HepG2 (cell line): Measurements from ENCODE around the gene DGUOK. TPM values are rescaled to one million over a fixed set of nuclear protein-coding genes. Genes with fewer than 3 reads are reported as not detected.
A peak's percentile ranks its signal among the peaks of the same experiment; 100 is the strongest.

Experiments used
- ADNP ChIP-seq: sonication (generic); formaldehyde crosslinking; IDR thresholded peaks from 2 replicates; pipeline ENCODE4 v1.4.0; 2020; ENCODE audit warnings: missing genetic modification reagents
- CCDC6 ChIP-seq: sonication (generic); formaldehyde crosslinking; IDR thresholded peaks from 2 replicates; pipeline ENCODE4 v1.8.1; 2022; ENCODE audit warnings: mild to moderate bottlenecking, missing genetic modification reagents, moderate library complexity
- EZH2 ChIP-seq: conservative IDR thresholded peaks from 2 replicates; pipeline ENCODE4 v1.6.1; 2012; ENCODE audit warnings: mild to moderate bottlenecking, low read depth, low read length, moderate library complexity
- GLI4 ChIP-seq: sonication (generic); formaldehyde crosslinking; IDR thresholded peaks from 2 replicates; pipeline ENCODE4 v1.5.1; 2020; ENCODE audit warnings: missing genetic modification reagents, mild to moderate bottlenecking, moderate library complexity, borderline replicate concordance
- HOXA7 ChIP-seq: sonication (generic); formaldehyde crosslinking; IDR thresholded peaks from 2 replicates; pipeline ENCODE4 v1.8.1; 2022; ENCODE audit warnings: mild to moderate bottlenecking, missing genetic modification reagents, moderate library complexity
- HOXA9 ChIP-seq: sonication (generic); formaldehyde crosslinking; IDR thresholded peaks from 2 replicates; pipeline ENCODE4 v1.8.1; 2022; ENCODE audit warnings: missing genetic modification reagents, mild to moderate bottlenecking, moderate library complexity, borderline replicate concordance
- KDM3A ChIP-seq: IDR thresholded peaks from 2 replicates; pipeline ENCODE4 v1.6.1; 2018; ENCODE audit warnings: low read depth, missing compliant biosample characterization
- KDM5A ChIP-seq: fragments of 200-600 bp; sonication (generic); IDR thresholded peaks from 2 replicates; pipeline ENCODE4 v1.7.0; 2018; ENCODE audit warnings: antibody characterized with exemption, mild to moderate bottlenecking, low read length, borderline replicate concordance
- MBNL3 ChIP-seq: fragments of 250-450 bp; sonication (Bioruptor Pico); conservative IDR thresholded peaks from 2 replicates; pipeline ENCODE4 v1.8.0; 2022; ENCODE audit warnings: mild to moderate bottlenecking, inconsistent platforms
- MNT ChIP-seq: fragments of 450-650 bp; IDR thresholded peaks from 2 replicates; pipeline ENCODE4 v1.6.1; 2016
- NFYC ChIP-seq: IDR thresholded peaks from 2 replicates; pipeline ENCODE4 v1.6.1; 2016; ENCODE audit warnings: missing genetic modification reagents, missing compliant biosample characterization
- PITX1 ChIP-seq: sonication (generic); formaldehyde crosslinking; IDR thresholded peaks from 2 replicates; pipeline ENCODE4 v1.5.1; 2020; ENCODE audit warnings: mild to moderate bottlenecking, missing genetic modification reagents
- RCOR2 ChIP-seq: IDR thresholded peaks from 2 replicates; pipeline ENCODE4 v1.6.1; 2016; ENCODE audit warnings: missing biosample characterization, missing genetic modification reagents
- RFXAP ChIP-seq: sonication (generic); formaldehyde crosslinking; IDR thresholded peaks from 2 replicates; pipeline ENCODE4 v1.4.0; 2020; ENCODE audit warnings: missing genetic modification reagents, borderline replicate concordance
- RNF219 ChIP-seq: sonication (generic); formaldehyde crosslinking; IDR thresholded peaks from 2 replicates; pipeline ENCODE4 v1.5.0; 2020; ENCODE audit warnings: mild to moderate bottlenecking, missing genetic modification reagents
- SMAD1 ChIP-seq: sonication (generic); formaldehyde crosslinking; IDR thresholded peaks from 2 replicates; pipeline ENCODE4 v1.4.0; 2020; ENCODE audit warnings: missing genetic modification reagents, low read depth, mild to moderate bottlenecking, borderline replicate concordance
- TCF7L2 ChIP-seq: IDR thresholded peaks from 2 replicates; pipeline ENCODE4 v1.6.1; 2011; ENCODE audit warnings: mild to moderate bottlenecking, low read depth, low read length, moderate library complexity
- ZFX ChIP-seq: sonication (generic); formaldehyde crosslinking; IDR thresholded peaks from 2 replicates; pipeline ENCODE4 v1.4.0; 2020; ENCODE audit warnings: mild to moderate bottlenecking, low read depth, missing genetic modification reagents, moderate library complexity
- ZMYM4 ChIP-seq: sonication (generic); formaldehyde crosslinking; IDR thresholded peaks from 2 replicates; pipeline ENCODE4 v1.8.1; 2023; ENCODE audit warnings: mild to moderate bottlenecking, missing genetic modification reagents
- ZNF180 ChIP-seq: sonication (generic); formaldehyde crosslinking; IDR thresholded peaks from 2 replicates; pipeline ENCODE4 v1.4.0; 2020; ENCODE audit warnings: low read depth, missing genetic modification reagents, borderline replicate concordance
- ZNF34 ChIP-seq: sonication (generic); formaldehyde crosslinking; IDR thresholded peaks from 2 replicates; pipeline ENCODE4 v1.4.0; 2020; ENCODE audit warnings: mild to moderate bottlenecking, missing genetic modification reagents, borderline replicate concordance
- ZNF468 ChIP-seq: sonication (generic); formaldehyde crosslinking; IDR thresholded peaks from 2 replicates; pipeline ENCODE4 v1.8.0; 2022; ENCODE audit warnings: mild to moderate bottlenecking, moderate library complexity, missing genetic modification reagents
- ZNF781 ChIP-seq: sonication (generic); formaldehyde crosslinking; IDR thresholded peaks from 2 replicates; pipeline ENCODE4 v1.5.1; 2020; ENCODE audit warnings: borderline replicate concordance, mild to moderate bottlenecking, missing genetic modification reagents; ENCODE audit errors: not compliant biosample characterization
- polyA plus RNA-seq, 8 experiments: library from polyadenylated mRNA; depleted of rRNA in 3 of 8; stranded (reverse) in 7 of 8; unstranded in 1 of 8; fragments of >200 nt; fragmentation: Illumina TruSeq in 4 of 8; extraction: Trizol in 4 of 8; gene quantifications; 2 replicates each; pipeline versions ENCODE4 v1.2.1 to v1.2.3, GENCODE V29; 2011 to 2016; ENCODE audit warnings: low read depth in 4 of 8, missing spikeins in 1 of 8, mixed read lengths in 1 of 8; ENCODE audit not compliant: insufficient read depth in 1 of 8
- total RNA-seq, 5 experiments: library from RNA; depleted of rRNA; stranded (reverse); fragments of >200 nt; fragmentation: Illumina TruSeq; extraction: Trizol; gene quantifications; 2 replicates each; pipeline ENCODE4 v1.2.3, GENCODE V29; 2016; ENCODE audit warnings: low read depth in 1 of 5

Gene DGUOK
- total and polyA plus RNA-seq, 2 of the 13 experiments (the other 11 are each of a cell fraction or from before 2014, with no cell fraction given): 105 to 137 TPM

GRCh38 chr2:74002505-74003421 lies 76.1 kb downstream of the DGUOK start (continued):
- no peak for TF ChIP-seq GLI4 (CRISPR knock-in tag)
- TF ChIP-seq ZNF468: no peak
- no peak for TF ChIP-seq TCF7L2
- TF ChIP-seq ZNF180 (CRISPR knock-in tag): no peak
- no peak for TF ChIP-seq HOXA9
- no peak for TF ChIP-seq EZH2
- peak; percentile 80 for TF ChIP-seq ZMYM4 (CRISPR knock-in tag)
- TF ChIP-seq ZNF34: no peak
- TF ChIP-seq RCOR2 (CRISPR knock-in tag): no peak
- TF ChIP-seq HOXA7 (CRISPR knock-in tag): no peak
- TF ChIP-seq ZNF781: no peak
- TF ChIP-seq NFYC (CRISPR knock-in tag): 0 out of 2 replicates have a peak, but pooled peaks have one; percentile 21
- no peak for TF ChIP-seq MBNL3 (CRISPR knock-in tag)
- TF ChIP-seq PITX1 (CRISPR knock-in tag): no peak
- no peak for TF ChIP-seq SMAD1 (CRISPR knock-in tag)
- no peak for TF ChIP-seq MNT
- no peak for TF ChIP-seq ADNP (CRISPR knock-in tag)
- no peak for TF ChIP-seq KDM3A (CRISPR knock-in tag)
- TF ChIP-seq RNF219: no peak
- TF ChIP-seq ZFX (CRISPR knock-in tag): peak; percentile 59
- no peak for TF ChIP-seq RFXAP
- no peak; the same call in 1 of the 2 replicates for TF ChIP-seq KDM5A
- no peak for TF ChIP-seq CCDC6 (CRISPR knock-in tag)
